Nasal cavity respiratory epithelium epithelial cell of viscerocranial mucosa (primary cell): ENCODE measurements around the gene KLRC2. TPM values are rescaled to one million over a fixed set of nuclear protein-coding genes. Genes with fewer than 3 reads are reported as not detected.

ENCODE experiments used
- total RNA-seq: library from RNA; depleted of rRNA; stranded (reverse); fragments of >200 nt; gene quantifications from 2 replicates; pipeline ENCODE4 v1.2.3, GENCODE V29; 2014

Gene KLRC2
- total RNA-seq, result 0.14 TPM in 1 of 2 replicates, not detected in the other

GRCh38 chr12:10435816-10436215 lies at the start of gene KLRC2:
Gene KLRC2, minus strand, starts transcription at chr12:10436010. Its CDS starts 24 bp downstream, at chr12:10435986.

GRCh38 chr12:10453156-10453555 lies 17.3 kb upstream of the KLRC2 start, which contains the start of gene KLRC1:
Gene KLRC1, minus strand, starts transcription at chr12:10453377. Its CDS starts 2,221 bp downstream, at chr12:10451156.

GRCh38 chr12:10420334-10420733 lies 15.5 kb downstream of the KLRC2 start, which contains the start of gene KLRC3:
Gene KLRC3, minus strand, starts transcription at chr12:10420595. Its CDS starts 45 bp downstream, at chr12:10420550.

GRCh38 chr12:10409392-10409791 lies 26.4 kb downstream of the KLRC2 start, which contains the start of gene KLRC4:
Gene KLRC4, minus strand, starts transcription at chr12:10409757. Its CDS starts 182 bp downstream, at chr12:10409575.

GRCh38 chr12:10389904-10390303 lies 45.9 kb downstream of the KLRC2 start, which contains the start of gene KLRK1:
Gene KLRK1, minus strand, starts transcription at chr12:10390041. Its CDS starts 1,231 bp downstream, at chr12:10388810.

Other genes starting within 250 kb of the KLRC2 start
- 31.8 and 37.7 TPM in 2 replicates for gene GABARAPL1, start 223.1 kb downstream of the KLRC2 start, total RNA-seq
- under 0.01 and 0.50 TPM in 2 replicates for gene KLRD1, start 128.1 kb downstream of the KLRC2 start, total RNA-seq
- 0.07 TPM in 1 of 2 replicates, not detected in the other for gene KLRK1, start 46.0 kb downstream of the KLRC2 start, total RNA-seq
- gene KLRC4, start 26.3 kb downstream of the KLRC2 start, total RNA-seq, result not detected in 2 replicates
- gene KLRC3, start 15.4 kb downstream of the KLRC2 start, total RNA-seq, result not detected in 2 replicates
- gene KLRC1, start 17.4 kb upstream of the KLRC2 start, total RNA-seq, result not detected in 2 replicates
- gene EIF2S3B, start 69.9 kb upstream of the KLRC2 start, total RNA-seq, result 0.68 and 7.4 TPM in 2 replicates
- 14.6 and 17.1 TPM in 2 replicates for gene MAGOHB, start 177.6 kb upstream of the KLRC2 start, total RNA-seq
- 1.4 and 2.8 TPM in 2 replicates for gene STYK1, start 238.0 kb upstream of the KLRC2 start, total RNA-seq